Posterior vena cava (tissue), 2 donors: ENCODE data around the gene LIX1L. TPM values are rescaled to one million over a fixed set of nuclear protein-coding genes. Genes with fewer than 3 reads are reported as not detected.
"Not testable (repeated sequence)": the region's sequence is repeated elsewhere in the genome, so short reads cannot be mapped to it uniquely, and the experiment has no call there.

ENCODE experiments used
- DNase-seq: peaks from one replicate; pipeline ENCODE4 v3.0.0-alpha.2; 2020; ENCODE audit warnings: low spot score
- intact Hi-C, 2 donors: fragments of 100-400 bp; cut with DNase I; formaldehyde crosslinking; loops; one replicate each; pipeline versions ENCODE4 v1.14.1 to v1.14.2; 2022 to 2023
- total RNA-seq, 2 donors: library from RNA; stranded (reverse); fragmentation: NEBNext Ultra II Directional; extraction: Animal tissue kit (Norgen Biotek cat#: 25700); gene quantifications; one replicate each; pipeline ENCODE4 v1.2.1, GENCODE V29; 2021
- donor health status: DM: yes; HTN: yes; CAD: no.
- donor health status: DM: yes; HTN: yes; CAD: no.

LIX1L gene
- total RNA-seq, 2 donors from 2014 or later, result 45.5 to 45.8 TPM

GRCh38 chr1:145949219-145949618 lies 8.6 kb downstream of the LIX1L start:
- intact Hi-C loops, result no loop called here

GRCh38 chr1:145947551-145947950 lies 10.3 kb downstream of the LIX1L start:
- DNase-seq, result no peak

More at GRCh38 chr1:145949219-145949618, 8.6 kb downstream of the LIX1L start:
- DNase-seq, result no peak

GRCh38 chr1:145946477-145946986 lies 11.3 kb downstream of the LIX1L start:
- DNase-seq, result no peak
- intact Hi-C loops, result no loop called here

More at GRCh38 chr1:145947551-145947950, 10.3 kb downstream of the LIX1L start:
- intact Hi-C loops, result loop anchor here in 1 of 2 donors (1.0 kb wide), 1 partner anchor 21 kb away; no protein-coding TSS in a partner anchor

GRCh38 chr1:145944532-145944931 lies 13.3 kb downstream of the LIX1L start:
- intact Hi-C loops, result no loop called here
- no peak for DNase-seq

- intact Hi-C loops, result no loop called here
- no peak for DNase-seq
Observed at GRCh38 chr1:145942871-145943270, 14.9 kb downstream of the LIX1L start.

- no peak for DNase-seq
- intact Hi-C loops, result no loop called here
Observed at GRCh38 chr1:145942405-145942804, 15.4 kb downstream of the LIX1L start.

- no peak for DNase-seq
- intact Hi-C loops, result no loop called here
Observed at GRCh38 chr1:145937436-145937835, 20.4 kb downstream of the LIX1L start.

- intact Hi-C loops, result no loop called here
- no peak for DNase-seq
Observed at GRCh38 chr1:145936247-145936646, 21.6 kb downstream of the LIX1L start.

- intact Hi-C loops, result no loop called here
- no peak for DNase-seq
Observed at GRCh38 chr1:145935708-145936107, 22.1 kb downstream of the LIX1L start.

GRCh38 chr1:145932522-145933009 lies 25.3 kb downstream of the LIX1L start:
- DNase-seq, intact Hi-C loops: not testable (repeated sequence)

GRCh38 chr1:145927916-145928643 lies 29.7 kb downstream of the LIX1L start:
- intact Hi-C loops, result no loop called here
- no peak for DNase-seq

- peak; percentile 97 for DNase-seq
- intact Hi-C loops, result no loop called here
Observed at GRCh38 chr1:145927063-145927886, 30.5 kb downstream of the LIX1L start, which contains the start of gene RBM8A. Gene RBM8A (minus strand): TSS chr1:145927484. CDS start chr1:145927426, 58 bp downstream.

GRCh38 chr1:145926686-145927062 lies 31.1 kb downstream of the LIX1L start:
- intact Hi-C loops, result no loop called here
- DNase-seq, result no peak

- no peak for DNase-seq
- intact Hi-C loops, result no loop called here
Observed at GRCh38 chr1:145922266-145922665, 35.6 kb downstream of the LIX1L start.

- intact Hi-C loops, DNase-seq: not testable (repeated sequence)
Observed at GRCh38 chr1:145920297-145920696, 37.5 kb downstream of the LIX1L start.

- peak; percentile 86 for DNase-seq
- intact Hi-C loops, result loop anchor here in 1 of 2 donors (5.0 to 10.0 kb wide), 2 partner anchors 43 to 64 kb away; partner anchors contain the start of genes ANKRD34A, PIAS3 and POLR3GL
Observed at GRCh38 chr1:145918992-145919939, 38.6 kb downstream of the LIX1L start.

- peak; percentile 96 for DNase-seq
- intact Hi-C loops, result loop anchor here in 1 of 2 donors (5.0 to 10.0 kb wide), 2 partner anchors 44 to 64 kb away; partner anchors contain the start of genes ANKRD34A, PIAS3 and POLR3GL
Observed at GRCh38 chr1:145918144-145918991, 39.4 kb downstream of the LIX1L start, which contains the start of gene PEX11B. Gene PEX11B (minus strand): TSS chr1:145918717. CDS start chr1:145918688, 29 bp downstream.
